Endothelial cell of umbilical vein (primary cell): ENCODE data around the gene ZNF652. TPM values are rescaled to one million over a fixed set of nuclear protein-coding genes. Genes with fewer than 3 reads are reported as not detected.

Experiments
- BruUV-seq: library from RNA; stranded (reverse); fragments of 400-500 nt; replicated peaks from 2 replicates; lab custom pipeline; 2021; lab: Mats Ljungman, UMichigan
- CTCF ChIA-PET: fragments of 300-600, 350-600 bp; sonication (Branson Sonifier 250); formaldehyde crosslinking; loops from one replicate; lab custom pipeline; 2021; ENCODE audit warnings: antibody characterized with exemption, inconsistent platforms; lab: Charles Lee
- POLR2A ChIA-PET: fragments of 300-600, 350-600 bp; sonication (Branson Sonifier 250); formaldehyde crosslinking; loops from one replicate; lab custom pipeline; 2021; ENCODE audit warnings: antibody characterized with exemption, inconsistent platforms; lab: Charles Lee
- DNase-seq: peaks from one replicate; pipeline ENCODE4 v3.0.0-alpha.2; 2011; ENCODE audit warnings: low read depth, low spot score
- FAIRE-seq: peaks from 2 replicates; lab custom pipeline; 2011; peaks lifted over from hg19 to GRCh38; lab: Jason Lieb, UNC
- H2AFZ ChIP-seq: 2 replicates; pipeline ENCODE4 v1.6.0; 2012; ENCODE audit warnings: low read depth, low read length, control low read depth, inconsistent platforms
- H3K27ac ChIP-seq: 2 replicates; pipeline ENCODE4 v1.5.1; 2011; ENCODE audit warnings: low read depth, mild to moderate bottlenecking, control low read depth, low read length, moderate library complexity; ENCODE audit not compliant: insufficient read depth
- H3K27me3 ChIP-seq, 2 experiments: 2 replicates each; pipeline versions ENCODE4 v1.6.0 to v1.6.1; 2011; ENCODE audit warnings: low read length in 2 of 2, mixed read lengths in 1 of 2; ENCODE audit not compliant: control insufficient read depth in 2 of 2, insufficient read depth in 2 of 2
- H3K36me3 ChIP-seq, 2 experiments: 2 replicates in 1 of 2; 3 replicates in 1 of 2; pipeline ENCODE4 v1.5.1; 2011; ENCODE audit warnings: low read length in 2 of 2, mild to moderate bottlenecking in 1 of 2, moderate library complexity in 1 of 2; ENCODE audit not compliant: control insufficient read depth in 2 of 2, insufficient read depth in 2 of 2; ENCODE audit errors: extremely low read depth in 1 of 2
- H3K4me1 ChIP-seq: 3 replicates; pipeline ENCODE4 v1.5.1; 2011; ENCODE audit warnings: mild to moderate bottlenecking, low read length; ENCODE audit not compliant: control insufficient read depth, insufficient read depth; ENCODE audit errors: extremely low read depth
- H3K4me2 ChIP-seq: 2 replicates; pipeline ENCODE4 v1.6.1; 2011; ENCODE audit warnings: low read length, control low read depth, mixed read lengths; ENCODE audit not compliant: insufficient read depth
- H3K4me3 ChIP-seq, 3 experiments: fragments of 200-600 bp in 1 of 3; sonication (generic), shearing (Covaris generic) in 1 of 3; replicated peaks in 1 of 3; 2 replicates each; pipeline ENCODE4 v1.5.1; 2011 to 2016; ENCODE audit warnings: control low read depth in 3 of 3, low read length in 3 of 3, mild to moderate bottlenecking in 2 of 3, inconsistent platforms in 1 of 3, low read depth in 1 of 3, moderate library complexity in 1 of 3; ENCODE audit not compliant: insufficient read depth in 1 of 3
- H3K79me2 ChIP-seq: 2 replicates; pipeline ENCODE4 v1.6.0; 2012; ENCODE audit warnings: low read length, inconsistent platforms; ENCODE audit not compliant: control insufficient read depth, insufficient read depth
- H3K9ac ChIP-seq: replicated peaks from 2 replicates; pipeline ENCODE3; 2011; ENCODE audit warnings: low read length, control low read depth; ENCODE audit not compliant: insufficient read depth; ENCODE audit errors: extremely low read depth
- H3K9me1 ChIP-seq: replicated peaks from 3 replicates; pipeline ENCODE4 v1.6.0; 2011; ENCODE audit warnings: mild to moderate bottlenecking, low read length; ENCODE audit not compliant: control insufficient read depth, insufficient read depth; ENCODE audit errors: extremely low read depth
- H3K9me3 ChIP-seq: replicated peaks from 2 replicates; pipeline ENCODE4 v1.5.1; 2012; ENCODE audit warnings: low read length, inconsistent platforms; ENCODE audit not compliant: control insufficient read depth, insufficient read depth
- H4K20me1 ChIP-seq: replicated peaks from 2 replicates; pipeline ENCODE3; 2011; ENCODE audit warnings: mild to moderate bottlenecking, low read length; ENCODE audit not compliant: control insufficient read depth, insufficient read depth; ENCODE audit errors: extremely low read depth
- EZH2 ChIP-seq: IDR thresholded peaks from 2 replicates; pipeline ENCODE4 v1.6.1; 2012; ENCODE audit warnings: borderline replicate concordance, low read depth, mild to moderate bottlenecking, moderate library complexity, low read length, inconsistent platforms; ENCODE audit not compliant: severe bottlenecking
- FOS ChIP-seq: IDR thresholded peaks from 2 replicates; pipeline ENCODE4 v1.6.1; 2011; ENCODE audit warnings: mild to moderate bottlenecking, low read length, moderate library complexity, borderline replicate concordance; ENCODE audit not compliant: insufficient read depth
- GATA2 ChIP-seq: IDR thresholded peaks from 2 replicates; pipeline ENCODE4 v1.7.0; 2011; ENCODE audit warnings: low read depth, mild to moderate bottlenecking, moderate library complexity, mixed read lengths, low read length; ENCODE audit not compliant: insufficient read length, insufficient read depth
- JUN ChIP-seq: IDR thresholded peaks from 2 replicates; pipeline ENCODE4 v1.6.1; 2011; ENCODE audit warnings: borderline replicate concordance, low read depth; ENCODE audit not compliant: insufficient read length, insufficient read depth
- MYC ChIP-seq: IDR thresholded peaks from one replicate; pipeline ENCODE4 v1.6.1; 2011; ENCODE audit warnings: mild to moderate bottlenecking, low read depth, low read length
- POLR2A ChIP-seq: IDR thresholded peaks from 2 replicates; pipeline ENCODE4 v1.6.1; 2012; ENCODE audit warnings: low read depth, mild to moderate bottlenecking, control low read depth, low read length
- POLR2AphosphoS5 ChIP-seq: IDR thresholded peaks from 2 replicates; pipeline ENCODE4 v1.6.1; 2012; ENCODE audit warnings: low read depth, mild to moderate bottlenecking, control low read depth, low read length, moderate library complexity; ENCODE audit not compliant: insufficient read depth
- dilution Hi-C: fragments of 300-500 bp; cut with MboI; formaldehyde crosslinking; loops from one replicate; pipeline ENCODE4 v1.15.0; 2019; ENCODE audit warnings: low sequenced_read_pairs; ENCODE audit not compliant: extremely low pct_ligation_motif_present
- intact Hi-C: fragments of 100-400 bp; cut with micrococcal nuclease; formaldehyde crosslinking; loops from one replicate; pipeline ENCODE4 v1.10.0; 2022
- polyA plus RNA-seq, 4 experiments: library from polyadenylated mRNA; depleted of rRNA in 3 of 4; stranded (reverse) in 3 of 4; unstranded in 1 of 4; fragments of >200 nt; gene quantifications; 2 replicates each; pipeline versions ENCODE4 v1.2.1 to v1.2.3, GENCODE V29; 2011 to 2012; ENCODE audit warnings: missing spikeins in 1 of 4
- total RNA-seq: library from RNA; stranded (reverse); gene quantifications from 2 replicates; pipeline ENCODE4 v1.2.3, GENCODE V29; 2021
- TF ChIP-seq, protein P1 (sequence below): IDR thresholded peaks from 2 replicates; pipeline ENCODE4 v1.6.1; 2011; ENCODE audit not compliant: insufficient read depth, insufficient read length
- TF ChIP-seq, protein P2 (sequence below), 2 donors: IDR thresholded peaks; 1 replicate in 1 of 2; 2 replicates in 1 of 2; pipeline ENCODE4 v1.5.1; 2011; ENCODE audit warnings: low read length in 2 of 2, mild to moderate bottlenecking in 2 of 2, moderate library complexity in 2 of 2, control low read depth in 1 of 2, inconsistent platforms in 1 of 2, low read depth in 1 of 2; ENCODE audit not compliant: insufficient read depth in 1 of 2; ENCODE audit errors: extremely low read depth in 1 of 2

The ZNF652 gene
- total and polyA plus RNA-seq, 2 donors (not counting 3 experiments of a cell fraction or from before 2014, with no cell fraction given) = 6.1 to 18.6 TPM

DNA sequence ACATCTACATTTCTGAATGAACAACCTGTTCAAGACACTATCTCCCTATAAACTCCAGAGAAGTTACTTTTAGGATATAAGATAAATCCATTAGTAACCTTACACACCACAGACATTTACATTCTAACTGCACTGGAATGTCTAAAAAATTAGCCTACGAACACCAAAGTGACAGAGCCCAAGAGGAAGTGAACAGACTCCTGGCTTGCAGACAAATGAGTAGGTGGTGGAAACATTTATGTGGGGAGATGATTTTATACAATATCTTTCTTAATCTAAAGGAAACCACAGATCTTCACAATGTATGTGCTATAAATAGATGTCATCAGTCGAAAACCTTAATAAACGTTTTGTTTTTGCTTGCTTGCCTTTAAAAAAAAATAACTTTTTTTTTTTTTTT, 18.8 kb downstream of the ZNF652 start:
- ChIA-PET CTCF (no interaction called here), POLR2A (interaction anchor here (0.7 kb wide), 1 partner anchor 1368 kb away, joined by 4 read pairs; no protein-coding TSS in a partner anchor)
- BruUV-seq = no TSS peak
- Histone ChIP-seq H2AFZ (no peak overlapping the region), H3K4me2 (no peak overlapping the region), H4K20me1 (no peaks in the 10 kb centered on the region), H3K4me1 (no peaks in the 10 kb centered on the region), H3K27me3 (no peaks in the 10 kb centered on the region), H3K9ac (no peak overlapping the region), H3K9me1 (no peaks in the 10 kb centered on the region), H3K36me3 (no peaks in the 10 kb centered on the region), H3K4me3 (no peak overlapping the region), H3K9me3 (no peaks in the 10 kb centered on the region), H3K79me2 (peaks cover 15% of the 10 kb centered on the region), H3K27ac (no peak overlapping the region)
- dilution Hi-C loops (no loop called here), intact Hi-C loops (no loop called here)
- peak; percentile 14 for DNase-seq
- no peak for FAIRE-seq
- TF ChIP-seq POLR2AphosphoS5 = no peak
- no peak for TF ChIP-seq JUN
- TF ChIP-seq, protein P1, sequence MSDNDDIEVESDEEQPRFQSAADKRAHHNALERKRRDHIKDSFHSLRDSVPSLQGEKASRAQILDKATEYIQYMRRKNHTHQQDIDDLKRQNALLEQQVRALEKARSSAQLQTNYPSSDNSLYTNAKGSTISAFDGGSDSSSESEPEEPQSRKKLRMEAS = no peak
- no peak for TF ChIP-seq POLR2A
- TF ChIP-seq GATA2 = no peak
- TF ChIP-seq FOS = no peak
- TF ChIP-seq EZH2 = no peak
- no peak for TF ChIP-seq MYC
- TF ChIP-seq, protein P2, sequence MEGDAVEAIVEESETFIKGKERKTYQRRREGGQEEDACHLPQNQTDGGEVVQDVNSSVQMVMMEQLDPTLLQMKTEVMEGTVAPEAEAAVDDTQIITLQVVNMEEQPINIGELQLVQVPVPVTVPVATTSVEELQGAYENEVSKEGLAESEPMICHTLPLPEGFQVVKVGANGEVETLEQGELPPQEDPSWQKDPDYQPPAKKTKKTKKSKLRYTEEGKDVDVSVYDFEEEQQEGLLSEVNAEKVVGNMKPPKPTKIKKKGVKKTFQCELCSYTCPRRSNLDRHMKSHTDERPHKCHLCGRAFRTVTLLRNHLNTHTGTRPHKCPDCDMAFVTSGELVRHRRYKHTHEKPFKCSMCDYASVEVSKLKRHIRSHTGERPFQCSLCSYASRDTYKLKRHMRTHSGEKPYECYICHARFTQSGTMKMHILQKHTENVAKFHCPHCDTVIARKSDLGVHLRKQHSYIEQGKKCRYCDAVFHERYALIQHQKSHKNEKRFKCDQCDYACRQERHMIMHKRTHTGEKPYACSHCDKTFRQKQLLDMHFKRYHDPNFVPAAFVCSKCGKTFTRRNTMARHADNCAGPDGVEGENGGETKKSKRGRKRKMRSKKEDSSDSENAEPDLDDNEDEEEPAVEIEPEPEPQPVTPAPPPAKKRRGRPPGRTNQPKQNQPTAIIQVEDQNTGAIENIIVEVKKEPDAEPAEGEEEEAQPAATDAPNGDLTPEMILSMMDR (IDR thresholded peaks at IDR 0.05; ENCODE audit: extremely low read depth in 1 of 2, insufficient read depth in 1 of 2, low read depth in 1 of 2, low read length in 2 of 2) = no peak
